ENCODE results near the gene CD244. TPM values are rescaled to one million over a fixed set of nuclear protein-coding genes. Genes with fewer than 3 reads are reported as not detected.

CD244 gene
- total and polyA plus RNA-seq, 2 donors, result 2.4 to 10.3 TPM

DNA sequence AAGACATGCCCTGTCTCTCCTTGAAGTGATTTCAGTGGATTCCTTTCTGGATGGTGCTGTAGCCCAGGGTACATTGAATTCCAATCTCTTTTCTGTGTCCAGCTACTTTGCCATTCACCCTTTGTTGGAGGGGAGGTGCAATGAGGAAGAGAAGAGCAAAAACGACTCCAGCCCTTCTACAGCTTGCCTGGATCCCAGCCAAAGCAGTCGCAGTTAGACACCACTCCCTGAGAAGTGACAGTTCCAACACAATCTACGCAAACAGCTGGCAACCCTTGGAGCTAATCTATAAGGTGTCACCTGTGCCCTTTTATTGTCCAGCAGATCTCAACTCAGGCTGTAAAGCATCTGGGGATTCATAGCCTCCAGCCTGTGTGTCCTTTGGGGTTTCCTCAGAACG is 4.6 kb downstream of the CD244 start:
- 37% methylated on average over 4 of the region's 4 CpGs for WGBS
- Histone ChIP-seq H3K4me1 (ENCODE audit: control insufficient read depth in 2 of 2, insufficient read depth in 2 of 2, low read length in 2 of 2) (peaks cover 21 to 37% of the 10 kb centered on the region in 2 donors), H3K36me3 (ENCODE audit: control insufficient read depth in 2 of 2, insufficient read depth in 2 of 2, low read length in 1 of 2) (no peaks in the 10 kb centered on the region), H3K27me3 (ENCODE audit: control insufficient read depth in 2 of 2, insufficient read depth in 1 of 2, low read length in 1 of 2) (peaks cover 0 to 2% of the 10 kb centered on the region in 2 donors), H3K4me3 (ENCODE audit: low read length in 2 of 2) (no peak overlapping the region), H3K27ac (ENCODE audit: low read depth in 1 of 2, low read length in 1 of 2) (no peak overlapping the region), H3K9me3 (ENCODE audit: control insufficient read depth in 2 of 2, insufficient read depth in 1 of 2, low read length in 1 of 2) (no peaks in the 10 kb centered on the region)
- no peak for DNase-seq (ENCODE audit: low read depth in 6 of 9, low spot score in 9 of 9)

GRCh38 chr1:160855181-160855981 is 7.3 kb downstream of the CD244 start:
- peak overlapping the region in 1 of 2 donors; percentile 1 for H3K27ac ChIP-seq (ENCODE audit: low read depth in 1 of 2, low read length in 1 of 2)
- H3K36me3 ChIP-seq (ENCODE audit: control insufficient read depth in 2 of 2, insufficient read depth in 2 of 2, low read length in 1 of 2), result no peaks in the 10 kb centered on the region
- 30% methylated on average over 9 of the region's 9 CpGs for WGBS
- no peaks in the 10 kb centered on the region for H3K27me3 ChIP-seq (ENCODE audit: control insufficient read depth in 2 of 2, insufficient read depth in 1 of 2, low read length in 1 of 2)
- peaks cover 17 to 24% of the 10 kb centered on the region in 2 donors for H3K4me1 ChIP-seq (ENCODE audit: control insufficient read depth in 2 of 2, insufficient read depth in 2 of 2, low read length in 2 of 2)
- H3K4me3 ChIP-seq (ENCODE audit: low read length in 2 of 2), result no peak overlapping the region
- H3K9me3 ChIP-seq (ENCODE audit: control insufficient read depth in 2 of 2, insufficient read depth in 1 of 2, low read length in 1 of 2), result no peaks in the 10 kb centered on the region
- DNase-seq (ENCODE audit: low read depth in 6 of 9, low spot score in 9 of 9), result peak in 2 of 9 donors; percentile 31 to 60

DNA sequence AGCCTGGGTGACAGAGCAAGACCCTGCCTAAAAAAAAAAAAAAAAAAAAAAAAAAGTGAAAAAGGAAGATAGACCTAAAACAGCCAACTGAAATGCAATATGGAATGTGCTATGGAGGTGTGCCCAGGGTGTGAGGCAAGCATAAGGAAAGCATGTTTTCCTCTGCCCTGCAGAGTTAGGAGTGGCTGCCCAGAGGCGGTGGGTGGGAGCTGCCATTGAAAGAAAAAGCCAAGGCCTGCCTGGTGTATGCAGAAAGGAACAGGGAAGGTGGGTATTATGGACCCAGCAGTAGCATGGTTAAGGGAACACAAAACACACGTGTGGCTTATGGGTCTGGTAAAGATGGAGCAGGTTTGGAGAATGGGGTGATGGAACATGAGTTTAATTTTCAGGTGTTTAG is 8.9 kb downstream of the CD244 start:
- H3K9me3 ChIP-seq (ENCODE audit: control insufficient read depth in 2 of 2, insufficient read depth in 1 of 2, low read length in 1 of 2), result no peaks in the 10 kb centered on the region
- no peaks in the 10 kb centered on the region for H3K27me3 ChIP-seq (ENCODE audit: control insufficient read depth in 2 of 2, insufficient read depth in 1 of 2, low read length in 1 of 2)
- no peak overlapping the region for H3K4me3 ChIP-seq (ENCODE audit: low read length in 2 of 2)
- H3K27ac ChIP-seq (ENCODE audit: low read depth in 1 of 2, low read length in 1 of 2), result no peak overlapping the region
- WGBS, result 91% methylated on average over 2 of the region's 2 CpGs
- H3K36me3 ChIP-seq (ENCODE audit: control insufficient read depth in 2 of 2, insufficient read depth in 2 of 2, low read length in 1 of 2), result no peaks in the 10 kb centered on the region
- no peak for DNase-seq (ENCODE audit: low read depth in 6 of 9, low spot score in 9 of 9)
- peaks cover 17 to 24% of the 10 kb centered on the region in 2 donors for H3K4me1 ChIP-seq (ENCODE audit: control insufficient read depth in 2 of 2, insufficient read depth in 2 of 2, low read length in 2 of 2)

GRCh38 chr1:160853014-160853413 is 9.7 kb downstream of the CD244 start:
- no peaks in the 10 kb centered on the region for H3K9me3 ChIP-seq (ENCODE audit: control insufficient read depth in 2 of 2, insufficient read depth in 1 of 2, low read length in 1 of 2)
- no peak overlapping the region for H3K27ac ChIP-seq (ENCODE audit: low read depth in 1 of 2, low read length in 1 of 2)
- H3K4me1 ChIP-seq (ENCODE audit: control insufficient read depth in 2 of 2, insufficient read depth in 2 of 2, low read length in 2 of 2), result peaks cover 17 to 24% of the 10 kb centered on the region in 2 donors
- no peak for DNase-seq (ENCODE audit: low read depth in 6 of 9, low spot score in 9 of 9)
- no peaks in the 10 kb centered on the region for H3K36me3 ChIP-seq (ENCODE audit: control insufficient read depth in 2 of 2, insufficient read depth in 2 of 2, low read length in 1 of 2)
- no peak overlapping the region for H3K4me3 ChIP-seq (ENCODE audit: low read length in 2 of 2)
- H3K27me3 ChIP-seq (ENCODE audit: control insufficient read depth in 2 of 2, insufficient read depth in 1 of 2, low read length in 1 of 2), result no peaks in the 10 kb centered on the region
- WGBS, result 98% methylated on average over 3 of the region's 3 CpGs

GRCh38 chr1:160850993-160851392 is 11.7 kb downstream of the CD244 start:
- H3K27me3 ChIP-seq (ENCODE audit: control insufficient read depth in 2 of 2, insufficient read depth in 1 of 2, low read length in 1 of 2), result no peaks in the 10 kb centered on the region
- WGBS, result 98% methylated on average over 8 of the region's 8 CpGs
- H3K9me3 ChIP-seq (ENCODE audit: control insufficient read depth in 2 of 2, insufficient read depth in 1 of 2, low read length in 1 of 2), result no peaks in the 10 kb centered on the region
- peaks cover 14 to 21% of the 10 kb centered on the region in 2 donors for H3K4me1 ChIP-seq (ENCODE audit: control insufficient read depth in 2 of 2, insufficient read depth in 2 of 2, low read length in 2 of 2)
- H3K27ac ChIP-seq (ENCODE audit: low read depth in 1 of 2, low read length in 1 of 2), result no peak overlapping the region
- no peaks in the 10 kb centered on the region for H3K36me3 ChIP-seq (ENCODE audit: control insufficient read depth in 2 of 2, insufficient read depth in 2 of 2, low read length in 1 of 2)
- DNase-seq (ENCODE audit: low read depth in 6 of 9, low spot score in 9 of 9), result no peak
- H3K4me3 ChIP-seq (ENCODE audit: low read length in 2 of 2), result no peak overlapping the region

- Histone ChIP-seq H3K4me1 (ENCODE audit: control insufficient read depth in 2 of 2, insufficient read depth in 2 of 2, low read length in 2 of 2) (peaks cover 9 to 17% of the 10 kb centered on the region in 2 donors), H3K36me3 (ENCODE audit: control insufficient read depth in 2 of 2, insufficient read depth in 2 of 2, low read length in 1 of 2) (no peaks in the 10 kb centered on the region), H3K9me3 (ENCODE audit: control insufficient read depth in 2 of 2, insufficient read depth in 1 of 2, low read length in 1 of 2) (no peaks in the 10 kb centered on the region), H3K4me3 (ENCODE audit: low read length in 2 of 2) (no peak overlapping the region), H3K27ac (ENCODE audit: low read depth in 1 of 2, low read length in 1 of 2) (no peak overlapping the region), H3K27me3 (ENCODE audit: control insufficient read depth in 2 of 2, insufficient read depth in 1 of 2, low read length in 1 of 2) (no peaks in the 10 kb centered on the region)
- 49% methylated on average over 5 of the region's 5 CpGs for WGBS
- no peak for DNase-seq (ENCODE audit: low read depth in 6 of 9, low spot score in 9 of 9)
Observed at GRCh38 chr1:160850541-160850940, 12.1 kb downstream of the CD244 start.

DNA sequence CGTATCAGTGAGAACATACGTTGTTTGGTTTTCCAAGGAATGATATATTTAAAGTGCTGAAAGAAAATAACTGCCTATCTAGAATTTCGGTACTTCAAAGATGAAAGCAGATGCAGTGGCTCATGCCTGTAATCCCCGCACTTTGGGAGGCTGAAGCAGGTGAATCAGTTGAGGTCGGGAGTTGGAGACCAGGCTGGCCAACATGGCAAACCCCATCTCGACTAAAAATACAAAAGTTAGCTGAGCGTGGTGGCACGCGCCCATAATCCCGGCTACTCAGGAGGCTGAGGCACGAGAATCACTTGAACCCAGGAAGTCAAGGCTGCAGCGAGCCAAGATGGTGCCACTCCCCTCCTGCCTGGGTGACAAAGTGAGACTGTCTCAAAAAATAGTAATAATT is 16.4 kb downstream of the CD244 start:
- H3K4me3 ChIP-seq (ENCODE audit: low read length in 2 of 2), result no peak overlapping the region
- no peak for DNase-seq (ENCODE audit: low read depth in 6 of 9, low spot score in 9 of 9)

GRCh38 chr1:160844447-160845232 is 18.0 kb downstream of the CD244 start:
- Histone ChIP-seq H3K4me1 (ENCODE audit: control insufficient read depth in 2 of 2, insufficient read depth in 2 of 2, low read length in 2 of 2) (peaks cover 8 to 29% of the 10 kb centered on the region in 2 donors), H3K27ac (ENCODE audit: low read depth in 1 of 2, low read length in 1 of 2) (no peak overlapping the region), H3K27me3 (ENCODE audit: control insufficient read depth in 2 of 2, insufficient read depth in 1 of 2, low read length in 1 of 2) (no peaks in the 10 kb centered on the region), H3K4me3 (ENCODE audit: low read length in 2 of 2) (no peak overlapping the region), H3K9me3 (ENCODE audit: control insufficient read depth in 2 of 2, insufficient read depth in 1 of 2, low read length in 1 of 2) (no peaks in the 10 kb centered on the region), H3K36me3 (ENCODE audit: control insufficient read depth in 2 of 2, insufficient read depth in 2 of 2, low read length in 1 of 2) (no peaks in the 10 kb centered on the region)
- no peak for DNase-seq (ENCODE audit: low read depth in 6 of 9, low spot score in 9 of 9)
- 91% methylated on average over 12 of the region's 12 CpGs for WGBS

More for the DNA sequence above, 16.4 kb downstream of the CD244 start:
- no peaks in the 10 kb centered on the region for H3K36me3 ChIP-seq (ENCODE audit: control insufficient read depth in 2 of 2, insufficient read depth in 2 of 2, low read length in 1 of 2)
- WGBS, result 98% methylated on average over 12 of the region's 12 CpGs
- peaks cover 8 to 17% of the 10 kb centered on the region in 2 donors for H3K4me1 ChIP-seq (ENCODE audit: control insufficient read depth in 2 of 2, insufficient read depth in 2 of 2, low read length in 2 of 2)
- no peaks in the 10 kb centered on the region for H3K27me3 ChIP-seq (ENCODE audit: control insufficient read depth in 2 of 2, insufficient read depth in 1 of 2, low read length in 1 of 2)
- no peak overlapping the region for H3K27ac ChIP-seq (ENCODE audit: low read depth in 1 of 2, low read length in 1 of 2)
- H3K9me3 ChIP-seq (ENCODE audit: control insufficient read depth in 2 of 2, insufficient read depth in 1 of 2, low read length in 1 of 2), result no peaks in the 10 kb centered on the region

GRCh38 chr1:160841079-160841478 is 21.6 kb downstream of the CD244 start:
- H3K4me1 ChIP-seq (ENCODE audit: control insufficient read depth in 2 of 2, insufficient read depth in 2 of 2, low read length in 2 of 2), result peaks cover 37 to 62% of the 10 kb centered on the region in 2 donors
- WGBS, result 97% methylated on average over 4 of the region's 4 CpGs

More at GRCh38 chr1:160841079-160841478, 21.6 kb downstream of the CD244 start:
- Histone ChIP-seq H3K27ac (ENCODE audit: low read depth in 1 of 2, low read length in 1 of 2) (no peak overlapping the region), H3K4me3 (ENCODE audit: low read length in 2 of 2) (no peak overlapping the region), H3K36me3 (ENCODE audit: control insufficient read depth in 2 of 2, insufficient read depth in 2 of 2, low read length in 1 of 2) (no peaks in the 10 kb centered on the region), H3K27me3 (ENCODE audit: control insufficient read depth in 2 of 2, insufficient read depth in 1 of 2, low read length in 1 of 2) (no peaks in the 10 kb centered on the region), H3K9me3 (ENCODE audit: control insufficient read depth in 2 of 2, insufficient read depth in 1 of 2, low read length in 1 of 2) (no peaks in the 10 kb centered on the region)
- no peak for DNase-seq (ENCODE audit: low read depth in 6 of 9, low spot score in 9 of 9)

Data from thymus (tissue), 11 donors.